ENCODE results near the gene IPO5.

IPO5 gene

DNA sequence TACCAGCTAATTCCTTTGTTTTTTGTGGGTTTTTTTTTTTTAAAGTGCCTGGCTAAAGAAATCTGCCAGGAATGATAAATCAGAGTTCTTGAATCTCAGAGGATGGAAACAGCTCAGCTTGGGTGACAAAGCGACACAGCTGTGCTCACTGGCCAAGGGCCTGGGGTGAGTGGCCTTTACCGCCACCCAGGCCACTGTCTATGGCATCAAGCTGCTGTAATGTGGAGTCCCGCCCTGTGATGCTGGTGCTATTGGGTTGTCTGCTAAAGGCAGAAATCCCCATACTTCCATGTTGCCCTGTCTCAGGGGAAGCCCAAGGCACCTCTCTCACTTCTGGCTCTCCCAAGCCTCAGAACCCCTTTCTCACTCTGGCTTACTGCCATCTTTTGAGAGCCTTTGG lies 106.8 kb downstream of the IPO5 start:
- TF ChIP-seq POU2F2 (IDR thresholded peaks at IDR 0.05; ENCODE audit: low read depth, low read length) (no peak), PAX5 (IDR thresholded peaks at IDR 0.05; ENCODE audit: insufficient read depth, low read length, severe bottlenecking) (no peak), POLR2A (IDR thresholded peaks at IDR 0.05; ENCODE audit: low read depth, low read length) (no peak), POLR2AphosphoS5 (IDR thresholded peaks at IDR 0.05; ENCODE audit: low read depth, low read length) (no peak), SPI1 (IDR thresholded peaks at IDR 0.05; ENCODE audit: low read depth, low read length) (no peak), TAF1 (IDR thresholded peaks at IDR 0.05; ENCODE audit: low read depth, low read length) (no peak)
- DNase-seq (ENCODE audit: insufficient read length, low spot score) = no peak
- no peak for FAIRE-seq

DNA sequence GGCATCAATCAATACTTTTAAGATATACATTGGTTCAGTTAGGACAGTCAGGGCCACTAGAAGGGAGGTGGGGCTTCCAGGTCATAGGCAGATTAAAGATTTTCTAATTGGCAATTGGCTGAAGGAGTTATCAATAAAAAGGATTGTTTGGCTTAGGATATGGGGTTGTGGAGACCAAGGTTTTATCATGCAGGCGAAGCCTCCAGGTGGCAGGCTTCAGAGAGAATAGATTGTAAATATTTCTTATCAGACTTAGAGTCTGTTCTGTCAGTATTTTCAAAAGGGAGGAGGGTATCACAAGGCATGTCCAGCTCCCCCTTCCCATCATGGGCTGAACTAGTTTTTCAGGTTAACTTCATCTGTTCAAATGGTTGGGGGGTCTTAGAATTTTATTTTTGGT lies 112.0 kb downstream of the IPO5 start:
- FAIRE-seq (no peak), DNase-seq (ENCODE audit: insufficient read length, low spot score) (no peak)
- TF ChIP-seq POLR2A (IDR thresholded peaks at IDR 0.05; ENCODE audit: low read depth, low read length) = no peak
- TF ChIP-seq SPI1 (IDR thresholded peaks at IDR 0.05; ENCODE audit: low read depth, low read length) = no peak
- TF ChIP-seq PAX5 (IDR thresholded peaks at IDR 0.05; ENCODE audit: insufficient read depth, low read length, severe bottlenecking) = no peak
- TF ChIP-seq TAF1 (IDR thresholded peaks at IDR 0.05; ENCODE audit: low read depth, low read length) = no peak
- TF ChIP-seq POLR2AphosphoS5 (IDR thresholded peaks at IDR 0.05; ENCODE audit: low read depth, low read length) = no peak
- TF ChIP-seq POU2F2 (IDR thresholded peaks at IDR 0.05; ENCODE audit: low read depth, low read length) = no peak

DNA sequence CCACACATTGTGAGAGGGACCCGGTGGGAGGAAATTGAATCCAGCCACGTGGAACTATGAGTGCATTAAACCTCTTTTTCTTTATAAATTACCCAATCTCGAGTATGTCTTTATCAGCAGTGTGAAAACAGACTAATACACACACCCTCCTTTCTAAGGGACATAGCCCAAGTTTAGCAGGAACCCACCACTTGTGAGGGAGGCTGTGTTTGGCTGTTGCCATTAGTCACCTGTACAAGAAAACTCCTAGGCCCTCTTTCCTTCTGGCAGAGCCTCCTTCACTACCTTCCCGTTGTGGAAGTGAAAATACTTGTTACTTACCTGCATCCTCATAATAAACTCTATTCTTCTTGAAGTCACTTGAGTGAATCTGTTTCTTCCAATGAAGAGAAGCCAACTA lies 113.2 kb downstream of the IPO5 start:
- FAIRE-seq = no peak
- no peak for DNase-seq (ENCODE audit: insufficient read length, low spot score)
- TF ChIP-seq TAF1 (IDR thresholded peaks at IDR 0.05; ENCODE audit: low read depth, low read length) (no peak), SPI1 (IDR thresholded peaks at IDR 0.05; ENCODE audit: low read depth, low read length) (no peak), POLR2AphosphoS5 (IDR thresholded peaks at IDR 0.05; ENCODE audit: low read depth, low read length) (no peak), POLR2A (IDR thresholded peaks at IDR 0.05; ENCODE audit: low read depth, low read length) (no peak), PAX5 (IDR thresholded peaks at IDR 0.05; ENCODE audit: insufficient read depth, low read length, severe bottlenecking) (no peak), POU2F2 (IDR thresholded peaks at IDR 0.05; ENCODE audit: low read depth, low read length) (no peak)

DNA sequence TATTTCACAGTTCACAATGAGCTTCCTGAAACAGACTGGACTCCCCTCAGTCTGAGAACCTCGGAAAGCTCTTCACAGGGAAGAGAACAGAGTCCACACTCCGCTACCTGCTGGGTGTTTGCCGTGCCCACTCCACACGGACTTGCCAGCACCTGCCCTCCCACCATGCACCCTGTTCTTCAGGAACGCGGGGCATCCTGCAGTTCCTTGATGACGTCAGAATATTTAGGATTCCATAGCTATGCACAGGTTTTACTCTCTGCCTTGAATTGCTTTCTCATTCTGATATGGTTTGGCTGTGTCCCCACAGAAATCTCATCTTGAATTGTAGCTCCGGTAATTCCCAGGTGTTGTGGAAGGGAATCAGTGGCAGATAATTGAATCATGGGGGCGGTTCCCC lies 115.0 kb downstream of the IPO5 start:
- DNase-seq (ENCODE audit: insufficient read length, low spot score) = no peak
- TF ChIP-seq POLR2A (IDR thresholded peaks at IDR 0.05; ENCODE audit: low read depth, low read length) (no peak), SPI1 (IDR thresholded peaks at IDR 0.05; ENCODE audit: low read depth, low read length) (no peak), TAF1 (IDR thresholded peaks at IDR 0.05; ENCODE audit: low read depth, low read length) (no peak), POU2F2 (IDR thresholded peaks at IDR 0.05; ENCODE audit: low read depth, low read length) (no peak), POLR2AphosphoS5 (IDR thresholded peaks at IDR 0.05; ENCODE audit: low read depth, low read length) (no peak)
- no peak for FAIRE-seq

DNA sequence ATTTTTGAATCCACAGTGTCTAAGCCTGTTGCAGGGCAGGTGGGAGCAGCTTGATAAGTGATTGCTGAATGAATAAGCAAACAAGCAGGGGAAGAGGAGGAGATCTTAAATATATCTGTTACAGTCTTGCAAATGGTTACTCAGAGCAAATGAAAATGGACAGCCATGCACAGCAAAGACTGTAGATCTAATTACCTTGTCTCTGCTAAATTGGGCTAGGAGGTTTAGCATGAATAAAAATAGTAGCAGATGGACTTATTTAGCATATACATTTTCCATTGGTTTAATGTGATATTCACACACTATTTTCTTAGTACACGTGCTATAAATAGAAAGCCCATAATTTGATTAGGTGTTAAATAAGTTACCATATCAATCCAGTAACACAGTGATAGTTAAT lies 116.5 kb downstream of the IPO5 start:
- FAIRE-seq (no peak), DNase-seq (ENCODE audit: insufficient read length, low spot score) (no peak)
- TF ChIP-seq SPI1 (IDR thresholded peaks at IDR 0.05; ENCODE audit: low read depth, low read length) = no peak
- no peak for TF ChIP-seq POLR2AphosphoS5 (IDR thresholded peaks at IDR 0.05; ENCODE audit: low read depth, low read length)
- no peak for TF ChIP-seq POU2F2 (IDR thresholded peaks at IDR 0.05; ENCODE audit: low read depth, low read length)
- no peak for TF ChIP-seq TAF1 (IDR thresholded peaks at IDR 0.05; ENCODE audit: low read depth, low read length)
- no peak for TF ChIP-seq PAX5 (IDR thresholded peaks at IDR 0.05; ENCODE audit: insufficient read depth, low read length, severe bottlenecking)
- no peak for TF ChIP-seq POLR2A (IDR thresholded peaks at IDR 0.05; ENCODE audit: low read depth, low read length)

DNA sequence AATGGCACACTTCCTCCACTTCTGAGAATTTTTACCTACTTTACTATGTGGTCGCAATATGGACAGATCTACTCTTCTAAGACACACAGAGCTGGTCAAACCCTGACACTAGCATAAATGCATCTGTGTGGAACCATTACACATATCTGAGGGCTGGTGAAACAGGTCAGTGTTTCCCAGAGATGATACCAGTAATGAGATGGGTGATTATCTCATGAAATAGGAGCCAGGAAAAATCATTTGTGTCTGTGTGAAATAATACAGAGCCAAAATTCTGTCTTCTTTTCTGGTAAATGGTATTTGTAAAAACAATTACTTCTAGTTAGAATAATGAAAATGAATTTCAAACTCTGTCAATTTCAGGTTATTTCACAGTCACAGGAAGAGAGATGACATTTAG lies 117.8 kb downstream of the IPO5 start:
- FAIRE-seq (no peak), DNase-seq (ENCODE audit: insufficient read length, low spot score) (no peak)
- TF ChIP-seq PAX5 (IDR thresholded peaks at IDR 0.05; ENCODE audit: insufficient read depth, low read length, severe bottlenecking) (no peak), SPI1 (IDR thresholded peaks at IDR 0.05; ENCODE audit: low read depth, low read length) (no peak)

DNA sequence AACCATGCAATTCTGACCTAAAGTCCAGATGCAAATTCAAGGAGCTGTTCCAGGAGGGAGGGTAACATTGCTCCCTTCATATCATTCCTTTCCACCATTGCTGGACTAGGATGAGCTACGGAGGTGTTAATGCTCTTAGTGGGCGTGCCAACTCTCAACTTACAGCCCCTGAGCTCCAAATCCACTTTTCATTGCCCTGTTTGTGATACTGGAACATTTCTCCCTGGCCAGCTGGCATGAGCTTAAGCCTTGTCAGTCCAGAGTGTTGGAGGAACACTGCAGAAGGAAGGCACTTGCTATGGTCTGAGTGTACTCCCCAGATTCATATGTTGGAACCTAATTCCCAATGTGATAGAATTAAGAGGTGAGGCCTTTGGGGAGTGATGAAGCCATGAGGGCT lies 119.0 kb downstream of the IPO5 start:
- no peak for DNase-seq (ENCODE audit: insufficient read length, low spot score)
- FAIRE-seq = no peak
- TF ChIP-seq PAX5 (IDR thresholded peaks at IDR 0.05; ENCODE audit: insufficient read depth, low read length, severe bottlenecking) = no peak
- no peak for TF ChIP-seq POLR2AphosphoS5 (IDR thresholded peaks at IDR 0.05; ENCODE audit: low read depth, low read length)
- no peak for TF ChIP-seq POLR2A (IDR thresholded peaks at IDR 0.05; ENCODE audit: low read depth, low read length)
- TF ChIP-seq TAF1 (IDR thresholded peaks at IDR 0.05; ENCODE audit: low read depth, low read length) = no peak
- TF ChIP-seq POU2F2 (IDR thresholded peaks at IDR 0.05; ENCODE audit: low read depth, low read length) = no peak
- no peak for TF ChIP-seq SPI1 (IDR thresholded peaks at IDR 0.05; ENCODE audit: low read depth, low read length)
